SK-N-SH (cell line): ENCODE data around the gene PUM1. TPM values are rescaled to one million over a fixed set of nuclear protein-coding genes. Genes with fewer than 3 reads are reported as not detected.

Source experiments
- CTCF ChIA-PET: fragments of 300-600, 350-600 bp; formaldehyde crosslinking; extraction: SDS; loops from one replicate; lab custom pipeline; 2021; lab: Yijun Ruan, JAX
- POLR2A ChIA-PET: fragments of 350-600 bp; sonication (Branson Sonifier 250); formaldehyde crosslinking; extraction: SDS; loops from one replicate; lab custom pipeline; 2020; ENCODE audit warnings: antibody characterized with exemption, inconsistent platforms; lab: Yijun Ruan, JAX
- DNase-seq: peaks from one replicate; pipeline ENCODE4 v3.0.0; 2012
- H2AFZ ChIP-seq: fragments of 200-600 bp; sonication (generic); 2 replicates; pipeline ENCODE4 v1.8.1; 2016; ENCODE audit warnings: antibody characterized with exemption, mild to moderate bottlenecking, low read depth
- H3F3A ChIP-seq: fragments of 200-600 bp; sonication (generic); replicated peaks from 2 replicates; pipeline ENCODE3; 2016; ENCODE audit warnings: antibody characterized with exemption, mild to moderate bottlenecking; ENCODE audit not compliant: insufficient read depth
- H3K27ac ChIP-seq, 2 experiments: fragments of 200-500 bp in 1 of 2; fragments of 200-600 bp in 1 of 2; sonication (Bioruptor generic) in 1 of 2; sonication (generic), shearing (Covaris generic) in 1 of 2; 2 replicates each; pipeline versions ENCODE4 v1.5.1 to v1.6.1; 2014 to 2016; ENCODE audit warnings: low read depth in 2 of 2, inconsistent platforms in 1 of 2, low read length in 1 of 2, mild to moderate bottlenecking in 1 of 2, mixed read lengths in 1 of 2
- H3K27me3 ChIP-seq: fragments of 200-600 bp; sonication (generic), shearing (Covaris generic); 2 replicates; pipeline ENCODE4 v1.6.1; 2016; ENCODE audit warnings: mixed run types; ENCODE audit not compliant: insufficient read depth
- H3K36me3 ChIP-seq, 2 experiments: fragments of 200-500 bp in 1 of 2; fragments of 200-600 bp in 1 of 2; sonication (Bioruptor generic) in 1 of 2; sonication (generic) in 1 of 2; replicated peaks in 1 of 2; 2 replicates each; pipeline versions ENCODE3 to v1.5.1; 2014 to 2016; ENCODE audit warnings: low read length in 1 of 2, mild to moderate bottlenecking in 1 of 2; ENCODE audit not compliant: insufficient read depth in 2 of 2, control insufficient read depth in 1 of 2
- H3K4me1 ChIP-seq, 2 experiments: fragments of 200-500 bp in 1 of 2; fragments of 200-600 bp in 1 of 2; sonication (Bioruptor generic) in 1 of 2; sonication (generic), shearing (Covaris generic) in 1 of 2; 2 replicates each; pipeline versions ENCODE4 v1.5.1 to v1.6.1; 2014 to 2016; ENCODE audit warnings: low read depth in 1 of 2, low read length in 1 of 2, mixed run types in 1 of 2; ENCODE audit not compliant: insufficient read depth in 2 of 2, control insufficient read depth in 1 of 2
- H3K4me2 ChIP-seq: fragments of 200-600 bp; sonication (generic), shearing (Covaris generic); 2 replicates; pipeline ENCODE4 v1.6.1; 2017; ENCODE audit warnings: mixed run types
- H3K4me3 ChIP-seq, 2 experiments: fragments of 200-500 bp in 1 of 2; fragments of 200-600 bp in 1 of 2; sonication (Bioruptor generic) in 1 of 2; sonication (generic), shearing (Covaris generic) in 1 of 2; 2 replicates each; pipeline versions ENCODE4 v1.5.1 to v1.8.1; 2014 to 2016; ENCODE audit warnings: low read depth in 2 of 2, inconsistent platforms in 1 of 2, low read length in 1 of 2, mild to moderate bottlenecking in 1 of 2, mixed read lengths in 1 of 2, moderate library complexity in 1 of 2
- H3K79me2 ChIP-seq: fragments of 200-600 bp; sonication (generic); 2 replicates; pipeline ENCODE4 v1.8.1; 2017; ENCODE audit warnings: mild to moderate bottlenecking; ENCODE audit not compliant: insufficient read depth
- H3K9ac ChIP-seq: fragments of 200-600 bp; sonication (generic); 2 replicates; pipeline ENCODE4 v1.6.1; 2017; ENCODE audit warnings: mixed run types
- H3K9me2 ChIP-seq: fragments of 200-600 bp; sonication (generic); 2 replicates; pipeline ENCODE4 v1.6.1; 2017; ENCODE audit warnings: mixed run types
- H3K9me3 ChIP-seq: fragments of 200-600 bp; sonication (generic); 2 replicates; pipeline ENCODE4 v1.6.1; 2017; ENCODE audit warnings: mixed run types, mild to moderate bottlenecking, moderate library complexity
- H4K20me1 ChIP-seq: fragments of 200-600 bp; sonication (generic); 2 replicates; pipeline ENCODE4 v1.6.1; 2017; ENCODE audit warnings: mild to moderate bottlenecking, mixed run types; ENCODE audit not compliant: insufficient read depth
- FOSL2 ChIP-seq: IDR thresholded peaks from 2 replicates; pipeline ENCODE4 v1.4.0; 2012; ENCODE audit warnings: low read depth, mild to moderate bottlenecking, moderate library complexity, borderline replicate concordance
- GABPA ChIP-seq: IDR thresholded peaks from 2 replicates; pipeline ENCODE4 v1.4.0; 2012; ENCODE audit warnings: low read depth, mild to moderate bottlenecking
- GATA2 ChIP-seq: sonication (generic); formaldehyde crosslinking; IDR thresholded peaks from 2 replicates; pipeline ENCODE4 v1.5.0; 2020; ENCODE audit warnings: mild to moderate bottlenecking, missing genetic modification reagents
- JUND ChIP-seq: IDR thresholded peaks from 2 replicates; pipeline ENCODE4 v1.4.0; 2012
- MEF2A ChIP-seq: IDR thresholded peaks from 2 replicates; pipeline ENCODE4 v1.4.0; 2012; ENCODE audit warnings: low read depth, borderline replicate concordance
- NFIC ChIP-seq: IDR thresholded peaks from 2 replicates; pipeline ENCODE4 v1.4.0; 2012; ENCODE audit warnings: borderline replicate concordance
- NRF1 ChIP-seq: IDR thresholded peaks from 2 replicates; pipeline ENCODE4 v1.6.1; 2012; ENCODE audit warnings: low read depth, mild to moderate bottlenecking, low read length
- POLR2AphosphoS5 ChIP-seq: IDR thresholded peaks from 2 replicates; pipeline ENCODE4 v1.6.1; 2012; ENCODE audit warnings: low read depth, low read length
- RXRA ChIP-seq: IDR thresholded peaks from 2 replicates; pipeline ENCODE4 v1.4.0; 2012; ENCODE audit warnings: low read depth, mild to moderate bottlenecking, borderline replicate concordance
- SMC3 ChIP-seq: IDR thresholded peaks from 2 replicates; pipeline ENCODE4 v1.6.1; 2012; ENCODE audit warnings: low read depth, low read length, improper control_type of control experiment
- TAF1 ChIP-seq: IDR thresholded peaks from 2 replicates; pipeline ENCODE4 v1.6.1; 2012; ENCODE audit warnings: low read depth, mild to moderate bottlenecking, low read length, moderate library complexity, borderline replicate concordance
- TCF12 ChIP-seq: IDR thresholded peaks from 2 replicates; pipeline ENCODE4 v1.4.0; 2012
- TEAD4 ChIP-seq: IDR thresholded peaks from 2 replicates; pipeline ENCODE4 v1.4.0; 2012; ENCODE audit warnings: mild to moderate bottlenecking, borderline replicate concordance; ENCODE audit not compliant: insufficient read depth
- WGBS: methylation state at CpG from one replicate; pipeline ENCODE4 v1.1.6; 2017; ENCODE audit warnings: low lambda C conversion rate; 5-methylcytosine and 5-hydroxymethylcytosine counted together
- polyA plus RNA-seq, 3 experiments: library from polyadenylated mRNA; depleted of rRNA; stranded (reverse); fragments of >200 nt; gene quantifications; 2 replicates each; pipeline ENCODE4 v1.2.3, GENCODE V29; 2012
- TF ChIP-seq, protein P1 (sequence below): IDR thresholded peaks from 2 replicates; pipeline ENCODE4 v1.4.0; 2012; ENCODE audit warnings: low read depth, borderline replicate concordance
- TF ChIP-seq, protein P2 (sequence below): IDR thresholded peaks from 2 replicates; pipeline ENCODE4 v1.4.0; 2012; ENCODE audit warnings: low read depth
- TF ChIP-seq, protein P3 (sequence below): fragments of 150-350 bp; IDR thresholded peaks from 2 replicates; pipeline ENCODE4 v1.6.1; 2017; ENCODE audit warnings: antibody characterized with exemption, low read length, low read depth, borderline replicate concordance
- TF ChIP-seq, protein P4 (sequence below): fragments of 200-600 bp; sonication (generic); IDR thresholded peaks from 2 replicates; pipeline ENCODE4 v1.6.1; 2017; ENCODE audit warnings: antibody characterized with exemption, mild to moderate bottlenecking, moderate library complexity

The PUM1 gene
- polyA plus RNA-seq, 1 of the 3 experiments (the other 2 are of a cell fraction): 66.7 TPM

DNA sequence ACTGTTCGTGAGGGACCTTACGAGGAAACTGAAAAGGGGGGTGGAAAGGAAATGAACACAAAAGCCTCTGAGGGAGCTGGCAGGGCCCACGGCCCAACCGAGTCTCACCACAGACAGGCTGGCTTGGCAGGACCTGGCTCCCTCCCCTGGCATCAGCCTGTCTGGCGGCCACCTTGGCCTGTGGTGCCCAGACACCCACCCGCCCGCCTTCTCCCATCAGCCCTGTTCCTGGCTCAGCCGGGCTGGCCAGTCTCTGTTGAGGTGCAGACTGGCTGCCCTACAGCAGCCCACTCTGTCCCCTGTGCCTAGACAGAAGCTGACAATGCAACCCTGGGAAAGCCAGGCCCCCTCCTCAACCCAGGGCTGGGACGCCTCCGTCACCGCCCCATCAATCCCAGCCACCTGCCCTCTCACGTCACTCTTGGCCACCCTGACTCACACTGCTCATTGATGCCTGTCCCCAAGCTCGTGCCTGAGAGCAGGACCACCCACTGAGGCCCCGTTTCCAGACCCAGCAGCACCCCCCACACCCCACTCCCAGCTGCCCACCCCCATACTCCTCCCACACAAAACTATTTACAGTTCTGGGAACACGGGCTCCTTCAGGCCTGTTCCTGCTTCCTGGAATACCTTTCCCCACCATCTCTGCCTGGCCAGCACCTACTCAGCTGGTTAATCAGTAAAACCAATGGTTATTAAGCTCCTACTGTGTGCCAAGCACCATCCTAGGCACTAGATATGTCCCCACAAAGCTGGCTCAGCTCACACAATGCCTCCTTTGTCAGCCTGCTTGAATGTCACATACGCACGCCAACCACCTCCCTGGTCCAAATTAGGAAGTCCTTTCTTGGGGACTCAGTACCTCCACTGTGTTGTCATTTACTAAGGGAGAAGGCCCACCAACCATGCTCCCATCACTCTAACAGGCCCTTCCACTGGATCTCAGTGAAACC is 179.7 kb downstream of the PUM1 start:
- no peaks in the 10 kb centered on the region for H3K36me3 ChIP-seq
- CTCF ChIA-PET: interaction anchor here (1.1 to 1.6 kb wide), 3 partner anchors 12 to 84 kb away, joined by 3 to 4 read pairs (median 3); no protein-coding TSS in a partner anchor
- no peak overlapping the region for H3K4me3 ChIP-seq
- POLR2A ChIA-PET: interaction anchor here (0.6 kb wide), 1 partner anchor 62 kb away, joined by 3 read pairs; no protein-coding TSS in a partner anchor
- no peak overlapping the region for H3K4me2 ChIP-seq
- TF ChIP-seq GATA2 (CRISPR knock-in tag) (no peak), SMC3 (no peak), JUND (no peak), MEF2A (no peak), RXRA (no peak), TCF12 (no peak), NRF1 (no peak), TEAD4 (no peak), NFIC (no peak), GABPA (no peak), FOSL2 (no peak), TAF1 (no peak), POLR2AphosphoS5 (no peak)
- TF ChIP-seq, protein P1, sequence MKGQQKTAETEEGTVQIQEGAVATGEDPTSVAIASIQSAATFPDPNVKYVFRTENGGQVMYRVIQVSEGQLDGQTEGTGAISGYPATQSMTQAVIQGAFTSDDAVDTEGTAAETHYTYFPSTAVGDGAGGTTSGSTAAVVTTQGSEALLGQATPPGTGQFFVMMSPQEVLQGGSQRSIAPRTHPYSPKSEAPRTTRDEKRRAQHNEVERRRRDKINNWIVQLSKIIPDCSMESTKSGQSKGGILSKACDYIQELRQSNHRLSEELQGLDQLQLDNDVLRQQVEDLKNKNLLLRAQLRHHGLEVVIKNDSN: no peak
- TF ChIP-seq, protein P2, sequence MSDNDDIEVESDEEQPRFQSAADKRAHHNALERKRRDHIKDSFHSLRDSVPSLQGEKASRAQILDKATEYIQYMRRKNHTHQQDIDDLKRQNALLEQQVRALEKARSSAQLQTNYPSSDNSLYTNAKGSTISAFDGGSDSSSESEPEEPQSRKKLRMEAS: no peak
- TF ChIP-seq, protein P3, sequence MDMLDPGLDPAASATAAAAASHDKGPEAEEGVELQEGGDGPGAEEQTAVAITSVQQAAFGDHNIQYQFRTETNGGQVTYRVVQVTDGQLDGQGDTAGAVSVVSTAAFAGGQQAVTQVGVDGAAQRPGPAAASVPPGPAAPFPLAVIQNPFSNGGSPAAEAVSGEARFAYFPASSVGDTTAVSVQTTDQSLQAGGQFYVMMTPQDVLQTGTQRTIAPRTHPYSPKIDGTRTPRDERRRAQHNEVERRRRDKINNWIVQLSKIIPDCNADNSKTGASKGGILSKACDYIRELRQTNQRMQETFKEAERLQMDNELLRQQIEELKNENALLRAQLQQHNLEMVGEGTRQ: no peak
- TF ChIP-seq, protein P4, sequence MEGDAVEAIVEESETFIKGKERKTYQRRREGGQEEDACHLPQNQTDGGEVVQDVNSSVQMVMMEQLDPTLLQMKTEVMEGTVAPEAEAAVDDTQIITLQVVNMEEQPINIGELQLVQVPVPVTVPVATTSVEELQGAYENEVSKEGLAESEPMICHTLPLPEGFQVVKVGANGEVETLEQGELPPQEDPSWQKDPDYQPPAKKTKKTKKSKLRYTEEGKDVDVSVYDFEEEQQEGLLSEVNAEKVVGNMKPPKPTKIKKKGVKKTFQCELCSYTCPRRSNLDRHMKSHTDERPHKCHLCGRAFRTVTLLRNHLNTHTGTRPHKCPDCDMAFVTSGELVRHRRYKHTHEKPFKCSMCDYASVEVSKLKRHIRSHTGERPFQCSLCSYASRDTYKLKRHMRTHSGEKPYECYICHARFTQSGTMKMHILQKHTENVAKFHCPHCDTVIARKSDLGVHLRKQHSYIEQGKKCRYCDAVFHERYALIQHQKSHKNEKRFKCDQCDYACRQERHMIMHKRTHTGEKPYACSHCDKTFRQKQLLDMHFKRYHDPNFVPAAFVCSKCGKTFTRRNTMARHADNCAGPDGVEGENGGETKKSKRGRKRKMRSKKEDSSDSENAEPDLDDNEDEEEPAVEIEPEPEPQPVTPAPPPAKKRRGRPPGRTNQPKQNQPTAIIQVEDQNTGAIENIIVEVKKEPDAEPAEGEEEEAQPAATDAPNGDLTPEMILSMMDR: no peak
- H3K27ac ChIP-seq: no peak overlapping the region
- DNase-seq: no peak
- H3K79me2 ChIP-seq: peaks cover 30% of the 10 kb centered on the region
- H4K20me1 ChIP-seq: peaks cover 69% of the 10 kb centered on the region
- H3K9ac ChIP-seq: no peak overlapping the region
- no peaks in the 10 kb centered on the region for H3K27me3 ChIP-seq
- WGBS: 84% methylated on average over 9 of the region's 17 CpGs
- H3F3A ChIP-seq: peaks cover 14% of the 10 kb centered on the region
- H3K4me1 ChIP-seq: peaks cover 16 to 23% of the 10 kb centered on the region in 2 experiments; a peak in 3 of 4 replicates
- H3K9me3 ChIP-seq: no peaks in the 10 kb centered on the region
- H2AFZ ChIP-seq: no peak overlapping the region
- no peaks in the 10 kb centered on the region for H3K9me2 ChIP-seq
